C4-2B (cell line): ENCODE data around the gene PTPRR.
A peak's percentile ranks its signal among the peaks of the same experiment; 100 is the strongest.
"Not testable (repeated sequence)": the region's sequence is repeated elsewhere in the genome, so short reads cannot be mapped to it uniquely, and the experiment has no call there.

Experiments used
- H3K27ac ChIP-seq: fragments of 450-650 bp; 2 replicates; pipeline ENCODE4 v1.5.1; 2017
- CTCF ChIP-seq: fragments of 450-650 bp; conservative IDR thresholded peaks from 2 replicates; pipeline ENCODE4 v1.5.1; 2017; ENCODE audit warnings: mild to moderate bottlenecking
- ZFX ChIP-seq: fragments of 450-650 bp; IDR thresholded peaks from 2 replicates; pipeline ENCODE4 v1.6.1; 2017

Gene PTPRR

DNA sequence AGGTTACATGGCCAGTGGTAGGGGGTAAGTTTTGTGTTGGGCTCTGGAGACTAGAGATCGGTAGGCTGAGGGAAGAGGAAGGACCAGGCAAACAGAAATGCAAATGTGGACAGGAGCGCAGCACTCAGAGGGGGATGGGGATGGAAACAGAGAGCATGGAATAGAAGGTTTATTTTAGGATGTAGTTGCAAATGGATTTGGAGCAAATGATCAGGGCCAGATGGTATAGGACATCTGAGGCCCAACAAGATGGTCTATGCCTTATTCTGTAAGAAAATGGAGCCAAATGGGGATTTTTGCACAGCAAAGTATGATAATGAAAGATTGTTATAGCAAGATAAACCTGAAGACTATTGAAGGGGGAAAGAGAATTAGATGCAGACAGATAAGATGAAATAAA is 180.8 kb downstream of the PTPRR start:
- TF ChIP-seq CTCF (no peak), ZFX (no peak)
- H3K27ac ChIP-seq: no peak overlapping the region

DNA sequence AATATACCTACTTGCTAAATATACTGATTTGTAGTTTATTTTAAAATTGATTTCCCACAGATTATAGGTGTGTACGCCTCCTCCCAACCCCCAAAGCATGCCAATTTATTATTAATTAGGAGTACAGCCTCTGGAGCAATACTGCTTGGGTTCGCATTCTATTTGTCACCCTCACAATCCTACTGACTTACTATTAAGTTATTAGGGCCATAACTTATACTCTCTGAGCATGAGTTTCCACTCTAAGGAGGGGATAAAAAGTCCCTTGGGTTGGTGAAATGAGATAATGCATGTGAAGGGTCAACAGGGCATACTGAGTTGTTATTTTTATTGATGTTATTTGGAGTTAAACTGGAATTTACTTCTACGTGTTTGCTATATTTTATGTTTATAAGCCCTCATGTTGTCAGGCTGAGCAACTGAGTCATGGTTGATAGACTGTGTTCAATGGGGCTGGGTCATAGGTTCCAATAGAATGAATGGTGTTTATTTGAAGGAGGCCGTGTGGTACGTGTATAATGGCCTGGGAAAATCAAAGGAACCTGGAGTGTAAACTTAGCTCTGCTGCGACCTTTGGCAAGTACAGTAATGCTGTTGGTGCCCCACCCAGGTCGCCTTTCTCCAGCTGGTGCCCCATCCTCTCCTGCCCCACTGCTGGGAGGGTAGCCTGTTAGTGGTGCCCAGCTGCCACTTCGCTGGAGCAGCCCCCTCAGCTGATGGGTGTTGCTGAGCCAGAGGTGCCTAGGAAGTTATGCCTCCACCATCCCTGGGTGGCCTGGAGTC is 184.0 kb downstream of the PTPRR start:
- no peak overlapping the region for H3K27ac ChIP-seq

DNA sequence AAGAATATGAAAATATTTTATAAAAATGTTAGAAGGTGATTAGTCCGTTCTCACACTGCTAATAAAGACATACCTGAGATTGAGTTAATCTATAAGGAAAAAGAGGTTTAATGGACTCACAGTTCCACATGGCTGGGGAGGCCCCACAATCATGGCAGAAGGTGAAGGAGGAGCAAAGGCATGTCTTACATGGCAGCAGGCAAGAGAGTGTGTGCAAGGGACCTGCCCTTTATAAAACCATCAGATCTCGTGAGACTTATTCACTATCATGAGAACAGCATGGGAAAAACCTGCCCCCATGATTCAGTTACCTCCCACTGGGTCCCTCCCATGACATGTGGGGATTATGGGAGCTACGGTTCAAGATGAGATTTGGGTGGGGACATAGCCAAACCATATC is 185.3 kb downstream of the PTPRR start:
- H3K27ac ChIP-seq: not testable (repeated sequence)

More for the DNA sequence above, 184.0 kb downstream of the PTPRR start:
- no peak for TF ChIP-seq CTCF
- TF ChIP-seq ZFX: no peak

DNA sequence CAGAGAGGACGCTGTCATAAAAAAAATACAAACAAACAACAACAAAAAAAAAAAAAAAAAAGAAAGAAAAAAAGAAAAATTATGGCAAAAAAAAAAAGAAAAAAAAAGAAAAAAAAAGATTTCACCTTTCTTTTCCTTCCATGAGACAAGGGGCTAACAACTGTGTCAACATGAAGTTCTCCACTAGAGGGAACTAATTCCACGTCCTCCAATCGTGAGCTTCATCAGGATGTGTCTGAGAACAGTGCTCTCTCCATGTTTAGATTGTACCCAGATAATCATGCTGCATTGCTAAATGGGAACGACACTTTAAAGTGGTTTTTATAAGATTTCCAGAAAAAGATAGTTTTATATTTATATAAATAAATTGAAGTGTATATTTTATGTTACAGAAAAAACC is 187.2 kb downstream of the PTPRR start:
- TF ChIP-seq ZFX (no peak), CTCF (peak; percentile 87)
- H3K27ac ChIP-seq: no peak overlapping the region

- no peak overlapping the region for H3K27ac ChIP-seq
- no peak for TF ChIP-seq CTCF
- TF ChIP-seq ZFX: no peak
Observed at GRCh38 chr12:70732287-70732686, 188.3 kb downstream of the PTPRR start.

DNA sequence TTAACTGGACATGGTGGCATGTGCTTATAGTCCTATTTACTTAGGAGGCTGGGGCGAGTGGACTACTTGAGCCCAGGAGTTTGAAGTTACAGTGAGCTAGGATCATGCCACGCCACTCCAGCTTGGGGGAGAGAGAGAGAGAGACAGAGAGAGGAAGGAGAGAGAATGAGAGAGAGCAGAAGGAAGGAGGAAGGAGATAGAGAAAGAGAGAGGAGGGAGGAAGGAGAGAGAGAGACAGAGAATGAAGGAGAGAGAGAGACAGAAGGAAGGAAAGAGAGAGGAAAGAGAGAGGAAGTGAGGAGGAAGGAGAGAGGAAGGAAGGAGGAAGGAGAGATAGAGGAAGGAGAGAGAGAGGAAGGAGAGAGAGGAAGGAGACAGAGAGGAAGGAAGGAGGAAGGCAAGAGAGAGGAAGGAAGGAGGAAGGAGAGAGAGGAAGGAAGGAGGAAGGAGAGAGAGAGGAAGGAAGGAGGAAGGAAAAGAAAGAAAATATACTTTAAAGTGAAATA is 189.8 kb downstream of the PTPRR start:
- TF ChIP-seq ZFX: no peak
- TF ChIP-seq CTCF: no peak
- H3K27ac ChIP-seq: no peak overlapping the region

DNA sequence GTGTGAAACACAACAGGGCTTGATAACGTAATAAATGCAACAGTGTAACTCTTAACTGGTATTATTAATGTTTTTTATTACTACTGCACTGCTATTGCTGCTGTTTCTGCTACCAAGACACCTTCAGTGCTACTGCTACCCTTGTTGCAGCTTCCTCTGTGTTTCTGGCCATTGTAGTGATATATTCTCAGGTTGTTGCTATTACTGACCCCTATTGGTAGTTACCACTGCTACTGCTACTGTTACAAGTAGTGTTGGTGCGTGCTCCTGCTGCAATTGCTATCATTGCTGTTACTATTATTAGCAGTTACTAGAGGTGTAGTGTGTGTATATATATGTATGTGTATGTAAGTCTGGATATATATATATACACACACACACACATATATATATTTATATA is 196.1 kb downstream of the PTPRR start:
- TF ChIP-seq ZFX (no peak), CTCF (peak; percentile 46)

More for the DNA sequence above, 196.1 kb downstream of the PTPRR start:
- no peak overlapping the region for H3K27ac ChIP-seq
